ENCODE data around the gene NRG3. TPM values are rescaled to one million over a fixed set of nuclear protein-coding genes. Genes with fewer than 3 reads are reported as not detected.

The NRG3 gene
- total RNA-seq, 1 experiment from 2014 or later: not detected

GRCh38 chr10:82980321-82980720 is 1105.3 kb downstream of the NRG3 start:
- H3K9ac ChIP-seq (ENCODE audit: low read length): no peak overlapping the region
- H3K79me2 ChIP-seq (ENCODE audit: insufficient read depth, low read length): no peaks in the 10 kb centered on the region
- intact Hi-C loops (cut with micrococcal nuclease): no loop called here
- no peak overlapping the region for H2AFZ ChIP-seq (ENCODE audit: low read depth, low read length, poor library complexity, severe bottlenecking)
- no peaks in the 10 kb centered on the region for H3K4me1 ChIP-seq (ENCODE audit: control insufficient read depth in 1 of 2, insufficient read depth in 2 of 2, low read length in 2 of 2)
- H3K4me3 ChIP-seq (replicated peaks in 1 of 2; ENCODE audit: low read depth in 1 of 2, low read length in 2 of 2): no peak overlapping the region
- H3K4me2 ChIP-seq (ENCODE audit: low read length): no peak overlapping the region
- DNase-seq (ENCODE audit: low read depth, low spot score) (no peak), ATAC-seq (no peak)
- CTCF ChIA-PET: no interaction called here
- RAD21 ChIA-PET (ENCODE audit: low non-redundant PET in 1 of 2, low total read pairs in 2 of 2, uncharacterized antibody in 2 of 2, unreplicated experiment in 2 of 2): no interaction called here
- no peaks in the 10 kb centered on the region for H3K36me3 ChIP-seq (ENCODE audit: control insufficient read depth in 1 of 2, insufficient read depth in 2 of 2, low read length in 2 of 2)
- peaks cover 5 to 28% of the 10 kb centered on the region in 2 experiments; a peak in 2 of 4 replicates for H3K9me3 ChIP-seq (ENCODE audit: control insufficient read depth in 1 of 2, insufficient read depth in 1 of 2, low read depth in 1 of 2, low read length in 2 of 2)
- no peaks in the 10 kb centered on the region for H3K27me3 ChIP-seq (ENCODE audit: insufficient read depth, low read length)
- POLR2A ChIA-PET: no interaction called here
- TF ChIP-seq EZH2 (IDR thresholded peaks at IDR 0.05) (no peak), CBX3 (IDR thresholded peaks at IDR 0.05; ENCODE audit: low read depth) (no peak), EZH2phosphoT487 (IDR thresholded peaks at IDR 0.05; ENCODE audit: borderline replicate concordance) (no peak)
- BruUV-seq (replicated peaks): no TSS peak
- no peak overlapping the region for H3K27ac ChIP-seq (ENCODE audit: low read depth, low read length)
- H4K20me1 ChIP-seq (ENCODE audit: insufficient read depth): no peaks in the 10 kb centered on the region
- H3K9me2 ChIP-seq (ENCODE audit: insufficient read depth): no peaks in the 10 kb centered on the region

- BruUV-seq (replicated peaks): no TSS peak
- DNase-seq (ENCODE audit: low read depth, low spot score) (no peak), ATAC-seq (no peak)
- Histone ChIP-seq H3K79me2 (ENCODE audit: insufficient read depth, low read length) (no peaks in the 10 kb centered on the region), H3K27me3 (ENCODE audit: insufficient read depth, low read length) (no peaks in the 10 kb centered on the region), H4K20me1 (ENCODE audit: insufficient read depth) (no peaks in the 10 kb centered on the region), H3K36me3 (ENCODE audit: control insufficient read depth in 1 of 2, insufficient read depth in 2 of 2, low read length in 2 of 2) (no peaks in the 10 kb centered on the region), H3K4me1 (ENCODE audit: control insufficient read depth in 1 of 2, insufficient read depth in 2 of 2, low read length in 2 of 2) (no peaks in the 10 kb centered on the region), H3K9ac (ENCODE audit: low read length) (no peak overlapping the region), H3K9me3 (ENCODE audit: control insufficient read depth in 1 of 2, insufficient read depth in 1 of 2, low read depth in 1 of 2, low read length in 2 of 2) (peaks cover 5 to 28% of the 10 kb centered on the region in 2 experiments; a peak in 2 of 4 replicates), H2AFZ (ENCODE audit: low read depth, low read length, poor library complexity, severe bottlenecking) (no peak overlapping the region), H3K9me2 (ENCODE audit: insufficient read depth) (no peaks in the 10 kb centered on the region), H3K27ac (ENCODE audit: low read depth, low read length) (no peak overlapping the region), H3K4me2 (ENCODE audit: low read length) (no peak overlapping the region), H3K4me3 (replicated peaks in 1 of 2; ENCODE audit: low read depth in 1 of 2, low read length in 2 of 2) (no peak overlapping the region)
- TF ChIP-seq EGR1 (IDR thresholded peaks at IDR 0.05; ENCODE audit: low read depth) (no peak), YY1 (IDR thresholded peaks at IDR 0.05; ENCODE audit: extremely low read depth, insufficient replicate concordance, low read depth, low read length) (no peak), ZFX (IDR thresholded peaks at IDR 0.05) (no peak), TCF7L2 (IDR thresholded peaks at IDR 0.05; ENCODE audit: borderline replicate concordance, extremely low read depth, insufficient read depth, insufficient read length) (no peak), ZBTB33 (IDR thresholded peaks at IDR 0.05; ENCODE audit: extremely low read depth, insufficient replicate concordance, low read length) (no peak)
- intact Hi-C loops (cut with micrococcal nuclease): no loop called here
- ChIA-PET POLR2A (no interaction called here), CTCF (no interaction called here), RAD21 (ENCODE audit: low non-redundant PET in 1 of 2, low total read pairs in 2 of 2, uncharacterized antibody in 2 of 2, unreplicated experiment in 2 of 2) (no interaction called here)
These were observed 1106.2 kb downstream of the NRG3 start for GRCh38 chr10:82981137-82981723.
